H9 (cell line): ENCODE measurements around the gene NPIPB6. TPM values are rescaled to one million over a fixed set of nuclear protein-coding genes. Genes with fewer than 3 reads are reported as not detected.
"Not testable (repeated sequence)": the region's sequence is repeated elsewhere in the genome, so short reads cannot be mapped to it uniquely, and the experiment has no call there.

ENCODE experiments used
- DNase-seq: peaks from one replicate; pipeline ENCODE4 v3.0.0-alpha.2; 2017
- H2AFZ ChIP-seq: one replicate; pipeline ENCODE4 v1.6.1; 2013; ENCODE audit warnings: mild to moderate bottlenecking, low read length, control low read depth, moderate library complexity
- H2AK5ac ChIP-seq: 2 replicates; pipeline ENCODE4 v1.6.1; 2013; ENCODE audit warnings: low read length, control low read depth, mixed read lengths; ENCODE audit not compliant: insufficient read length
- H2BK120ac ChIP-seq: one replicate; pipeline ENCODE4 v1.6.1; 2013; ENCODE audit warnings: low read depth, mild to moderate bottlenecking, low read length, control low read depth, inconsistent platforms; ENCODE audit not compliant: poor library complexity, severe bottlenecking
- H2BK12ac ChIP-seq: 2 replicates; pipeline ENCODE4 v1.6.1; 2013; ENCODE audit warnings: low read length, control low read depth, mixed read lengths, low read depth; ENCODE audit not compliant: insufficient read length
- H2BK15ac ChIP-seq: 2 replicates; pipeline ENCODE4 v1.6.1; 2013; ENCODE audit warnings: low read depth, low read length, control low read depth
- H2BK20ac ChIP-seq: one replicate; pipeline ENCODE4 v1.6.1; 2013; ENCODE audit warnings: low read depth, mild to moderate bottlenecking, low read length, control low read depth, inconsistent platforms; ENCODE audit not compliant: poor library complexity, severe bottlenecking
- H2BK5ac ChIP-seq: 2 replicates; pipeline ENCODE4 v1.6.1; 2013; ENCODE audit warnings: low read length, control low read depth, mixed read lengths; ENCODE audit not compliant: insufficient read length
- H3K14ac ChIP-seq: 2 replicates; pipeline ENCODE4 v1.6.1; 2013; ENCODE audit warnings: low read length, control low read depth; ENCODE audit not compliant: insufficient read depth
- H3K18ac ChIP-seq: 2 replicates; pipeline ENCODE4 v1.6.1; 2013; ENCODE audit warnings: low read depth, mild to moderate bottlenecking, mixed read lengths, low read length, control low read depth; ENCODE audit not compliant: insufficient read length
- H3K23ac ChIP-seq: 2 replicates; pipeline ENCODE4 v1.6.1; 2013; ENCODE audit warnings: low read length, control low read depth, mixed read lengths, low read depth; ENCODE audit not compliant: insufficient read length
- H3K23me2 ChIP-seq: 2 replicates; pipeline ENCODE4 v1.6.1; 2013; ENCODE audit warnings: low read depth, mild to moderate bottlenecking, mixed read lengths, low read length, control low read depth; ENCODE audit not compliant: insufficient read length, poor library complexity, severe bottlenecking
- H3K27ac ChIP-seq: 2 replicates; pipeline ENCODE4 v1.5.1; 2013; ENCODE audit warnings: low read length, control low read depth, mixed read lengths, low read depth; ENCODE audit not compliant: insufficient read length
- H3K27me3 ChIP-seq: 2 replicates; pipeline ENCODE4 v1.6.1; 2013; ENCODE audit warnings: low read length, control low read depth, inconsistent platforms; ENCODE audit not compliant: insufficient read depth
- H3K4ac ChIP-seq: 2 replicates; pipeline ENCODE4 v1.6.1; 2013; ENCODE audit warnings: low read depth, mild to moderate bottlenecking, control low read depth, inconsistent platforms, low read length, moderate library complexity
- H3K4me1 ChIP-seq: 2 replicates; pipeline ENCODE4 v1.6.1; 2013; ENCODE audit warnings: low read length, control low read depth, inconsistent platforms; ENCODE audit not compliant: insufficient read depth
- H3K4me2 ChIP-seq: 2 replicates; pipeline ENCODE4 v1.6.1; 2013; ENCODE audit warnings: low read length, control low read depth, mixed read lengths; ENCODE audit not compliant: insufficient read length, insufficient read depth
- H3K56ac ChIP-seq: 2 replicates; pipeline ENCODE4 v1.6.1; 2013; ENCODE audit warnings: low read depth, mild to moderate bottlenecking, mixed read lengths, low read length, control low read depth; ENCODE audit not compliant: insufficient read length
- H3K79me1 ChIP-seq: 2 replicates; pipeline ENCODE4 v1.6.1; 2013; ENCODE audit warnings: low read depth, mild to moderate bottlenecking, moderate library complexity, low read length, control low read depth, inconsistent platforms; ENCODE audit not compliant: insufficient read depth, poor library complexity, severe bottlenecking
- H3K79me2 ChIP-seq: 2 replicates; pipeline ENCODE4 v1.6.1; 2013; ENCODE audit warnings: low read length, control low read depth, inconsistent platforms; ENCODE audit not compliant: insufficient read depth
- H3K9ac ChIP-seq: 2 replicates; pipeline ENCODE4 v1.6.1; 2013; ENCODE audit warnings: low read length, control low read depth, mixed read lengths; ENCODE audit not compliant: insufficient read length; ENCODE audit errors: extremely low read depth
- H3K9me3 ChIP-seq: one replicate; pipeline ENCODE4 v1.6.1; 2013; ENCODE audit warnings: low read depth, low read length, inconsistent platforms; ENCODE audit not compliant: control insufficient read depth
- H3T11ph ChIP-seq: one replicate; pipeline ENCODE4 v1.6.1; 2013; ENCODE audit warnings: mild to moderate bottlenecking, low read length, control low read depth, inconsistent platforms
- H4K20me1 ChIP-seq: one replicate; pipeline ENCODE4 v1.6.1; 2013; ENCODE audit not compliant: control insufficient read depth, insufficient read length, insufficient read depth
- H4K5ac ChIP-seq: 2 replicates; pipeline ENCODE4 v1.6.1; 2013; ENCODE audit warnings: low read depth, mild to moderate bottlenecking, mixed read lengths, low read length, control low read depth; ENCODE audit not compliant: insufficient read length
- H4K8ac ChIP-seq: replicated peaks from 2 replicates; pipeline ENCODE4 v1.6.1; 2013; ENCODE audit warnings: low read length, control low read depth, mixed read lengths, low read depth; ENCODE audit not compliant: insufficient read length
- H4K91ac ChIP-seq: 2 replicates; pipeline ENCODE4 v1.6.1; 2013; ENCODE audit warnings: low read depth, mild to moderate bottlenecking, moderate library complexity, mixed read lengths, low read length, control low read depth; ENCODE audit not compliant: insufficient read length
- H3K27ac Mint-ChIP-seq, 3 experiments: 2 replicates in 2 of 3; 3 replicates in 1 of 3; pipeline ENCODE4 v1.8.0; 2020 to 2021; ENCODE audit warnings: mixed read lengths in 3 of 3, mild to moderate bottlenecking in 1 of 3, moderate library complexity in 1 of 3
- H3K27me3 Mint-ChIP-seq: 2 replicates; pipeline ENCODE4 v1.8.0; 2021; ENCODE audit warnings: low read depth, mild to moderate bottlenecking, moderate library complexity, mixed read lengths
- H3K36me3 Mint-ChIP-seq, 3 experiments: 2 replicates in 2 of 3; 3 replicates in 1 of 3; pipeline ENCODE4 v1.8.0; 2020 to 2021; ENCODE audit warnings: low read depth in 3 of 3, mixed read lengths in 3 of 3; ENCODE audit not compliant: insufficient read depth in 1 of 3
- H3K4me1 Mint-ChIP-seq, 2 experiments: 2 replicates each; pipeline ENCODE4 v1.8.0; 2020; ENCODE audit warnings: mixed read lengths in 2 of 2
- H3K4me3 Mint-ChIP-seq, 2 experiments: 2 replicates in 1 of 2; 3 replicates in 1 of 2; pipeline ENCODE4 v1.8.0; 2020 to 2021; ENCODE audit warnings: mild to moderate bottlenecking in 2 of 2, mixed read lengths in 2 of 2, moderate library complexity in 1 of 2
- H3K9me3 Mint-ChIP-seq, 2 experiments: 2 replicates in 1 of 2; 3 replicates in 1 of 2; pipeline ENCODE4 v1.8.0; 2020; ENCODE audit warnings: mild to moderate bottlenecking in 2 of 2, mixed read lengths in 2 of 2, moderate library complexity in 1 of 2
- WGBS: extraction: QIAGEN DNeasy Blood & Tissue Kit; methylation state at CpG from one replicate; pipeline ENCODE4 v1.1.7; 2013; ENCODE audit warnings: missing lambda C conversion rate, low lambda C conversion rate, mixed read lengths; ENCODE audit not compliant: insufficient read length; ENCODE audit errors: extremely low coverage; 5-methylcytosine and 5-hydroxymethylcytosine counted together
- total RNA-seq: library from RNA; stranded (reverse); gene quantifications from 2 replicates; pipeline ENCODE4 v1.2.1, GENCODE V29; 2021

NPIPB6 gene
- total RNA-seq, 1 experiment from 2014 or later, result 5.2 TPM

- not testable (repeated sequence) for H3K9ac ChIP-seq, H2BK5ac ChIP-seq, H3K27ac Mint-ChIP-seq, H3T11ph ChIP-seq, H3K4me2 ChIP-seq, H3K9me3 Mint-ChIP-seq, H2AK5ac ChIP-seq, H2BK12ac ChIP-seq, H3K14ac ChIP-seq, H3K79me2 ChIP-seq, H3K9me3 ChIP-seq, H3K4ac ChIP-seq, H3K79me1 ChIP-seq, H4K20me1 ChIP-seq, H4K8ac ChIP-seq, H3K56ac ChIP-seq, H3K4me1 Mint-ChIP-seq, H3K27me3 Mint-ChIP-seq, H3K23ac ChIP-seq, H3K18ac ChIP-seq, H3K4me3 Mint-ChIP-seq, DNase-seq, H3K27me3 ChIP-seq, H4K91ac ChIP-seq, H3K4me1 ChIP-seq, H4K5ac ChIP-seq, H2BK15ac ChIP-seq, H2AFZ ChIP-seq, H2BK120ac ChIP-seq, H2BK20ac ChIP-seq, H3K23me2 ChIP-seq, H3K27ac ChIP-seq, H3K36me3 Mint-ChIP-seq
- whole genome bisulfite sequencing, result no CpG with 5 or more reads among the region's 8 CpGs
Observed at GRCh38 chr16:28335678-28336077, 27.6 kb downstream of the NPIPB6 start.

- not testable (repeated sequence) for H2BK20ac ChIP-seq, H3K4me1 Mint-ChIP-seq, H3K4me1 ChIP-seq, H3K27me3 Mint-ChIP-seq, H3K27me3 ChIP-seq, H3K9me3 Mint-ChIP-seq, H3K23ac ChIP-seq, H2BK5ac ChIP-seq, H2AFZ ChIP-seq, H4K5ac ChIP-seq, H3K27ac ChIP-seq, H3K79me1 ChIP-seq, H3K4me2 ChIP-seq, DNase-seq, H3K4ac ChIP-seq, H2BK120ac ChIP-seq, H3K4me3 Mint-ChIP-seq, H3K18ac ChIP-seq, H4K91ac ChIP-seq, H4K20me1 ChIP-seq, H3K36me3 Mint-ChIP-seq, H3K79me2 ChIP-seq, H3K27ac Mint-ChIP-seq, H3K9ac ChIP-seq, H3K23me2 ChIP-seq, H3K14ac ChIP-seq, H3T11ph ChIP-seq, H3K56ac ChIP-seq, H2BK12ac ChIP-seq, H4K8ac ChIP-seq, H3K9me3 ChIP-seq, H2BK15ac ChIP-seq, H2AK5ac ChIP-seq
- no CpG with 5 or more reads among the region's 6 CpGs for WGBS
Observed at GRCh38 chr16:28332632-28333031, 30.7 kb downstream of the NPIPB6 start.
